HG03432 (cell line): ENCODE data around the gene L3MBTL1.

ENCODE experiments used
- ATAC-seq: cut with Tn5 transposase; IDR thresholded peaks from one replicate; pipeline ENCODE4 v1.9.1; 2021; ENCODE audit warnings: mild to moderate bottlenecking, moderate library complexity; ENCODE audit not compliant: unreplicated experiment

The L3MBTL1 gene

DNA sequence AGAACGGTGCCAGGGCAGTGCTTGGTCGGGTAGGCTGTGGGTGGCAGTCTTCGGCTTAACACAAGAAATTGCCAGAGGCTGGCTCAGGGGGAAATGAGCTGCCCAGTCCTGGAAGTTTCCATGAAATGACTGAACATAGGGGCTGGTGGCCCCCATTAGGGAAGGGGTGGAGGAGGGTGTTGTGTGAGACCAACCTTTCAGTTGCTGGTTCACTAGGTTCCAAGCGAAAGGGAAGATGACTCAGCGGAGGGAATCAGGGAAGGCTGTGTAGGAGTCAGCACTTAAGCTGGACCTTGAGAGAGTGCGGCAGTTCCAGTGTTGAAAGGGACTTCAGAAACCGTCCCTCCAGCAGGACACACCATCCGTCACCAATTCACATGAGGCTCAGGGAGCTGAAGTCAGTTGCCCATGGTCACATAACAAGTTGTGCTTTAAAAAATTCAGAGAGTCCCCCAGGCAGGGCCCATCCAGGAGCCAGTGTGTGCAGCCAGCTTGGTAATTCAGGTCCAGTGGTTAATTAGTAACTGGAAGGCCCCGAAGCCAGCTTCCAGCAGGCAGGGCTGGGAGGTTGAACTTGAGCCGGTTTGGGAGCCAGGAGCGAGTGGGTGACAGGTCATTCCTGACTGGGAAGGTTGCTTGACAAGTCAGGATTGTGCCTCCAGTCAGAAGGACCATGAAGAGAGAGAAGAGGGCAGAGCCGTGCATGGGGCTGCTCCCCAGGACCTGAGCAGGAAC is 51.1 kb downstream of the L3MBTL1 start, which contains the start of gene SGK2:
SGK2 (plus strand) TSS at position 616 of the 735 bp plus-strand sequence. CDS start 7,469 bp downstream, outside the sequence.
- ATAC-seq = no peak

DNA sequence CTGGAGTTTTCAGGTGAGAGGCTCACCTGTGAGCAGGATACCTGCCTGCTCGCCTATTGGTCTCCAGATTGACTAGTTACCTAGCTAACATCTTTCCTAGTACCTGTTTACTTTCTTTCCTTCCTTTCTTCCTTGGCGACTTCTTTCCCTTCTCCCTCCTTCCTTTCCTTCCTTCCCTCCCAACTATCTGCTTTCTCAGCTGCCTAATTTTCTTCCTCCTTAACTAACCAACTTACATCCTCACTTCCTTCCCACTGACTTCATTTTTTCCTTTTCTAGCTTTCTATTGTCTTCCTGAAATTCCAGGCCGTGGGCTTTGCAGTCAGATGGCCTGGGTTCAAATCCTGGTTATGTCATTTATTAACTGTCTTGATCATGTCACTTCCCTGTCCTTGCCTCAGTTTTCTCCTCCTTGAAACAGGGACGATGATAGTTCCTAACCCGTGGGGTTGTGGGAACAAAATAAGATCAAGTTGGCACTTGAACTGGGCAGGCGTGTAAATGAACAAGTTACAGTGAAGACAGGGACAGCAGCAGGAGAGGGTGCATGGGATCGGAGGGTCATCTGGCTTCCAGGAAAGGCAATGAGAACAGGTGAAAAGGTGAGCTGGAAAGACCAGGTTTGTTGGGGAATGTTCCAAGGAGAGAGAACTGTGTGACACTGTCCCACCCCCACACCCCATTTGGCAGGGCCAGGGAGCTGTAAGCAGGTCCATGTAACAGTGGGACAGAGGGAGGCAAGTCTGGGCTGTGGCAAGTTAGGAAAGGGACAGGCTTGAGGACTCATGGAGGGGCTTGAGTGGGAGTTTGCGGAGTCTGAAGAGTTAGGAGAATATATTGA is 51.9 kb downstream of the L3MBTL1 start:
- no peak for ATAC-seq

DNA sequence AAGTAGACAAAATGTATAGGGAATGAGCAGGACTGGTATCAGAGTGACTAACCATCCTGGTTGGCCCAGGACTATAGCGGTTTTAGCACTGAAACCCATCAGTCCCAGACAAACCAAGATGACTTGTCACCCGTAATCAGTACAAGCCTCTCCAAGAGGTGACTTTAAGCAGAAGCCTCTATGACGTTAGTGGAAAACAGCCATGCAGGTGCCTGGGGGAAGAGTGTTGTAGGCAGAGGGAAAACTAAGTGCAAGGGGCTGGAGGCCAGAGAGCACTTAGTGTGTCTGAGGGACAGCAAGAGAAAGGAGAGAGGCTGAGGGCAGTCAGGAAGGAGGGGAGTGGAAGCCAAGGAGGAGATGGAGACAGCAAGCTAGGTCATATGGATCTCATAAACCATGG is 53.5 kb downstream of the L3MBTL1 start:
- ATAC-seq = no peak

DNA sequence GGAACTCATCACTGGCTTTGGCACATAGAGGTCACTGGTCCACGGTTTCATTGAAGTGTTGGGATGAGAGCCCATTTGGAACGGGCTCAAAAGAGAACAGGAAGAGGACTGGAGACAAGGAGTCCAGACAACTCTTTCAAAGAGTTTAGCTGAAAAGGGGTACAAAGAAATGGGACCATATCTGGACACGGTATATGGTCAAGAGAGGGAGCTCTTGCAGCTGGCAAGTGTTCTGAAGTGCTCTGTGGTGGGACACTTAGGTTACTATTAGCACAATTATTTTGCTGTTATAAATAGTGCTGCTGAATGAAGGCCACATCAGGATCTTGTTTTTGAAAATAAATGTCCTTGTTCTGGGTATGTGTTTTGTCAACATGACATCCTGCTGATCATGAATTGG is 55.9 kb downstream of the L3MBTL1 start:
- ATAC-seq = no peak

DNA sequence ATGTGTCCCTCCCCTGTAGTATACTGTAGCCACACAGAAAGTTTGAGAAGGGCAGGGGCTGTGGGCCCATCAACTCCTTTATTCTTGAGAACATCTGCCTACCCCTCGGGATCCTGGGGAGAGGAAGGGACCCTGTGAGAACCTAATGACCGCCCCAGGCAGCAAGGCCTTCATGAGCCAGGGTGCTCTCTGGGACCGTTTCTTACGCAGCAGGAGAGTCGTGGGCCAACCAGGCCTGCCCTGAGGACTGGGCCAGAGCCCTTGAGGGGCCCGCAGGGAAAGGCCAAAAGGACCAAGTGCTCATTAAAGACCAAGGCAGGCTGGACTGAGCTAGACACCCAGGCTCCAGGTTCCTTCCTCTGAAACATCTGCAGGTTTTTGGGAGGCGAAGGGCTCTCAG is 56.5 kb downstream of the L3MBTL1 start:
- ATAC-seq = no peak

DNA sequence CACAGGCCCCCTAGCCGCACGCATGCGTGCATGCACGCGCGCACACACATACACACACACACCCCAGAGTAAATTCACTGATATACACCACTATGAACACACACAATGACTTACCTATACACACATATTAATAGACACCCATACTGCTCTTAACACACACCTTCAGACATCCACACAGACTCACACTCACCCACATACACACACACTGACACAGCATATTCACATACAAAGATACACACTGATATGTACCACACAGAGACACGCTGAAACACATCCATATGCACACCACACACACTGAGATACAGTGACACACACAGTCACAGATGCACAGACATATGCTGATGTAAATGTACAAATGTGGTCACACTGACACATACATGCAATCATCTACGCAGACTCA is 57.0 kb downstream of the L3MBTL1 start:
- no peak for ATAC-seq

DNA sequence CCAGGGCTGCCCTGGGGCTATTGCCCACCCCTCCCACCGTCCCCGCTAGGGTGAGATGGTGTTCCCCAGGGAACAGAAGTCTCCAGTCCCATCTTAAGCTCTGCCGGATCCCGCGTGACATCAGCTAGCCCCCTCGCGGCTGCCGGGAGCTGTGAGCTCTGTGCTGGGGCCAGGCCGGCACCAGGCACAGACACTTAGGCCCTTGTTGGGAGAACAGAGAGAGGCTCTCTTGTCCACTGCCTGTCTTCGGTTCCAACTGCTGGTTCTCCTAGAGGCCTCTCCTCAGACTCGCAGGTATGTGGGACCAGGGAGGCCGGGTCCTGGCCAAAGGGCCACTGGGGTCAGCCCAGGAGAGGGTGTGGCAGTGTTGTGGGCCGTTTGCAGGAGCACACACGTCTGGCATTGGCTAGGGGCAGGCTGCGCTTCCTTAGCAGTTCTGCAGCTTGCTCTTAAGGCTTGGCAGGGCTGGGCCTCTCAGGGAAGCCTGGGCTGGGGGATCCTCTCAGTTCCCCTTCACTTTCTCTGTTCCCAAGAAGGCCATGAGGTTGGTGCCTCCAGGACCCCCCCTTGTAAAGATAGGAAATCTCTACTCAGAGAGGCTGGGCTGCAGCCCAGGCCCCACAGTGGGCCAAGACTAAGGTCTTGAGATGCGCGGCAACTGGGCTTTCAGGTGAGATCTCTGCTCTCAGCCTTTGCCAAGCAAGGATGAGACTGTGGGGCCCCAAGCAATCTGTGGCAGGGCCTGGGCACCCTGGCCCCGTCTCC is 57.7 kb downstream of the L3MBTL1 start:
- ATAC-seq = no peak

DNA sequence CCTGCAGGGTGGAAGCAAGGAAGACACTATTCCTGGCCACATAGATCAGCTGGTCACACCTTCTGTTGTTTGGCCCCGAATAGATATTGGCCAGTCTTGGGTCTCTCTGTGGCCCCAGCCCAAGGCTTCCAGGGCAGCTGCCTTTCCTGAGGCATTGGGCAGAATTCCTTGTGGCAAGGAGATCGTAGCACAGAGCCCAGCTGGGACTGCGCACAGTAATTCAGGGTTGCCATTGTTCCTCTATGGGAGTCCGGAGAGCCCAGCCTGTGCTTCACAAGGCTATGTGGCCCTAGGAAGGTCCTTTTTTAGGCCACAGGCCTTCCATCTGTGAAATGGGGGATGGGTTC is 58.2 kb downstream of the L3MBTL1 start:
- ATAC-seq = no peak

DNA sequence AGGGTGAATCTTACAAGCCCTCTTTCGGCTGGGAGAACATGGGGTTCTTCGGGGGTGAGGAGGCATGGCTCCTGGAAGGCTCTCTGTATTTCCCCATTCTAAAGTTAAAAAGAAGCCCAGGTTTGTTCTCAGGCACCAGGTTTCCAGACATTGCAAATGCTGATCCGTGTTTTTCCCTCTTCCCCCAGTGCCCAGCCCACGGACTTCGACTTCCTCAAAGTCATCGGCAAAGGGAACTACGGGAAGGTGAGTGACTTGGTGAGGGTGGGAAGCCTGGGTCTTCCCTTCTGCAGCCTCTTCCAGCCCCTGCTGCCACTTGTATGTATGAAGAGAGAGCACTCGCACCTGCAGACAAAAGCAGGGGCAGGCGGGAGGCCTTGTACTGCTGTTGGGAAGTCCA is 60.0 kb downstream of the L3MBTL1 start:
- ATAC-seq = no peak

DNA sequence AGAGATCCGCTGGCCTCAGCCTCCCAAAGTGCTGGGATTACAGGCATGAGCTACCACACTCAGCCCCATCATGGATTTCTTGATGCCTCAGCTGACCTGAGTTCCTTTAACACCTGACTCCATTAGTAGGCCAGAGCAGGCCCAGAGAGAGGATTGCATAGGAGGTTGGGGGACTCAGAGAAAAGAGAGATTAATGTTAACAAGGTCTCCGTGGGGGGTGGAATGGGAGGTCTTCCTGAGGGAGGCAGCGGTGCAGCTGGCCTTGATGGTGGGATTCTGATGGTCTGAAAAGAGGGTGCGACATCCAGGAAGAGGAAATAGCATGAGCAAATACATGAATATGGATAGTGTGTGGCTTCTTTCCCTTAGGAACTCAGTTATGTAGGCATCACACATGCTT is 61.2 kb downstream of the L3MBTL1 start:
- ATAC-seq = no peak

DNA sequence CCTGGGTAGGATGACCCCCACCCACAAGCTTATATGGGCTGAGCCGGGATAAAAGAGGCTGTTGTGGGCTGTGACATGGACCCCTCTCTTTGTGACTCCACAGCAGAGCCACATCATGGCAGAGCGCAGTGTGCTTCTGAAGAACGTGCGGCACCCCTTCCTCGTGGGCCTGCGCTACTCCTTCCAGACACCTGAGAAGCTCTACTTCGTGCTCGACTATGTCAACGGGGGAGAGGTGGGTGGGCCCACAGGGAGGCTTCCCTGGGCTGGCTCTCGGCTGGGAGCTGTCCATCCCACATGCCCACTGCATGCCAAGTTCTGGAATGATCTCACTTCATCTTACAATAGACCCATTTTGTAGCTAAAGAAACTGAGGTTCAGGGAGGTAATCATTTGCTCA is 61.8 kb downstream of the L3MBTL1 start:
- no peak for ATAC-seq

DNA sequence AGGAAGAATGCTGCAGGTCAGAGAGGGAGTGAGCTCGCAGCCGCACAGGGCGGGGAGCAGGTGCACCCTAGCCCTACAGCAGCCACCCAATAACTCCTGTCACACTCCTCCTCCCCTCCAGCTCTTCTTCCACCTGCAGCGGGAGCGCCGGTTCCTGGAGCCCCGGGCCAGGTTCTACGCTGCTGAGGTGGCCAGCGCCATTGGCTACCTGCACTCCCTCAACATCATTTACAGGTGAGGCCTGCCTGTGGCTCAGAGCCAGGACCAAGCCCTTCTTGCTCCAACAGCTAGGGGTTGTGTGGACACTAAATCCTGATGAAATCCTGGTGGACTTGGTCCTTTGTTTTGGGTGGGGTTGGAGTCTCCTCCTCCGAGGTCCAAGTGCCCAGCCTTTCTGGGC is 63.0 kb downstream of the L3MBTL1 start:
- no peak for ATAC-seq

DNA sequence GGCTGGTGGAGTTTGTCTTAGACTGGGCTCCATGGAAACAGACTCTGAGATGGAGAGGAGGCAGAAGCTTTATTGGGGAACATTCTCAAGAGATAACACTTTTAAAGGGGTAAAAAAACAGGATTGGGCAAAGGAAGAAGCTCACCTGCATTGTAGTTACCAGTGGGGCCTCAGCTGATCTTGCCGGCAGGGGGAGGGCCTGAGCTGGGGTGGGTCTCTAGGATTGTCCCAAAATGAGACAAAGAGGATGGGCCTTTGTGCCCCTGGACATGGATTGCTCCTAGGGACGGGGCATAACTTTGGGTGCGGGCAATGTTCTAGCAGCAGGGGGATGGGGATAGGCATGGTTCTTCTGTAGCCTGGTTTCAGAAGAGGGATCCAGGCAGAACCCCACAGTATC is 63.8 kb downstream of the L3MBTL1 start:
- ATAC-seq = no peak

DNA sequence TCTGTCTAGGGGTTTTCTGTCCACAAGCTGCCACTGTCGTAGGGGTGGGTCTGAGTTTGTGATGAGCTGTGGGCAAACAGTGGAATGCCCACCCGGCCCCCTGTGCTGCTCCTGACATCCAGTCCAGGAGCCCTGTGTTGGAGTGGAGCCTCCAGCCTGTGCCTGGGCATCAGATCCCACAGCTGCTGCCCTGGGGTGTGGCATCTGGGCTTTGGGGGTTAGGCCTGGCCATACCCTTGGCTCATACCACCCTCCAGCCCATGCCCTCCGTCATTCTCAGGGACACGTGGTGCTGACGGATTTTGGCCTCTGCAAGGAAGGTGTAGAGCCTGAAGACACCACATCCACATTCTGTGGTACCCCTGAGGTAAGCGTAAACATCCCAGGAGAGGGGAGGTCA is 64.3 kb downstream of the L3MBTL1 start:
- no peak for ATAC-seq

DNA sequence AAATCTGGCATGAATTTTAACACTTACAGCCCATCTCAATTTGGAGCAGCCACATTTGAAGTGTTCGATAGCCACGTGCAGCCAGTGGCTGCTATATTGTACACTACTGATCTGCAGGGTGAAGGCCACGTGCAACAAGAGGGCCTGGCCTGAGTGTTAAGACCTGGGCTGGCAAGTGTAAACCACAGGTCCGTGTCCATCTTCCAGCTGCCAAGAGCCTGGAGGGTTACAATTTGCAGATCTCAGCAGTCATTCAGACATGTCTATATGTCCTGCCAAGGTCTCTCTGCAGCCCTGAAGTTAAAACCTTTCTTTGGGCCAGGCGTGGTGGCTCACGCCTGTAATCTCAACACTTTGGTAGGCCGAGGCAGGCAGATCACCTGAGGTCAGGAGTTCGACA is 65.4 kb downstream of the L3MBTL1 start:
- ATAC-seq = no peak

DNA sequence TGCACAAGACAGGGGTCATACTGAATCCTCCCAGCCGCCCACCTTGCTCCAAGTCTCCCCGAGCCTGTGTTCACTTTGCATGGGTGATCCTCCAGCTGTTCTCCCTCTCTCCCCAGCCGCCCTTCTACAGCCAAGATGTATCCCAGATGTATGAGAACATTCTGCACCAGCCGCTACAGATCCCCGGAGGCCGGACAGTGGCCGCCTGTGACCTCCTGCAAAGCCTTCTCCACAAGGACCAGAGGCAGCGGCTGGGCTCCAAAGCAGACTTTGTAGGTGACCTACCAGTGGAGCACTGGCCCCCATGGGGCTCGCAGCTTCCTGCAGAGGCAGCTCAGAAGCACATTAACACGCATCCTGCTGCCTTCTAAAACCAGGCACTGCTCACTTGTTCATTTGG is 68.6 kb downstream of the L3MBTL1 start:
- no peak for ATAC-seq

DNA sequence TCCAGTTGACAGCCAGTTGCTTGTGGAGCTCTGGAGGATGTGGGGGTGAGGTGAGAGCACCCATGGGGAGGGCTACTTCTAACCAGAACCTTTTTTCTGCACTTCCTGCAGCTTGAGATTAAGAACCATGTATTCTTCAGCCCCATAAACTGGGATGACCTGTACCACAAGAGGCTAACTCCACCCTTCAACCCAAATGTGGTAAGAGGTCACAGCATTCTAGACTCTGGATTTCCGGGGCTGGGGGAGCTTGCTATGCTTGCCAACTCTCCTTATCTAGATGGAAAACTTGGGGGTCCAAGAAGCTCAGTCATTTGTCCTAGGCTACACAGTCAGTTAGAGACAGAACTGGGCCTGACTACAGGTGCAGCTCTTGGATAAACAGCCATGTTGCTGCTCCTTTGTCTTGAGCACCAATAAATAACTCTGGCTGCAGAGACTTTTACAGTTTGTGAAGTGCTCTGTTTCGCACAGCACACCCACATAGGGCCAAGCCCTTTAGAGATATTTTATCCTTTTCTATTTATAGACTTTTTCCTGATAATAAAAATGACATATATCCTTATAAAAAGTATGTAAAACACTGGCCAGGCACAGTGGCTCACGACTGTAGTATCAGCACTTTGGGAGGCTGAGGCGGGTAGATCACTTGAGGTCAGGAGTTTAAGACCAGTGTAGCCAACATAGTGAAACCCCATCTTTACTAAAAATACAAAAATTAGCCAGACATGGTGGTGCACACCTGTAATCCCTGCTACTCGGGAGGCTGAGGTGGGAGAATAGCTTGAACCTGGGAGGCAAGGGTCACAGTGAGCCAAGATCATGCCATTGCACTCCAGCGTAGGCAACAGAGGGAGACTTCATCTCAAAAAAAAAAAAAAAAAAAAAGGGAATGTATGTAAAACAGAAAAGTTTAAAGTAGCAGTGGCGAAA is 72.6 kb downstream of the L3MBTL1 start:
- no peak for ATAC-seq

DNA sequence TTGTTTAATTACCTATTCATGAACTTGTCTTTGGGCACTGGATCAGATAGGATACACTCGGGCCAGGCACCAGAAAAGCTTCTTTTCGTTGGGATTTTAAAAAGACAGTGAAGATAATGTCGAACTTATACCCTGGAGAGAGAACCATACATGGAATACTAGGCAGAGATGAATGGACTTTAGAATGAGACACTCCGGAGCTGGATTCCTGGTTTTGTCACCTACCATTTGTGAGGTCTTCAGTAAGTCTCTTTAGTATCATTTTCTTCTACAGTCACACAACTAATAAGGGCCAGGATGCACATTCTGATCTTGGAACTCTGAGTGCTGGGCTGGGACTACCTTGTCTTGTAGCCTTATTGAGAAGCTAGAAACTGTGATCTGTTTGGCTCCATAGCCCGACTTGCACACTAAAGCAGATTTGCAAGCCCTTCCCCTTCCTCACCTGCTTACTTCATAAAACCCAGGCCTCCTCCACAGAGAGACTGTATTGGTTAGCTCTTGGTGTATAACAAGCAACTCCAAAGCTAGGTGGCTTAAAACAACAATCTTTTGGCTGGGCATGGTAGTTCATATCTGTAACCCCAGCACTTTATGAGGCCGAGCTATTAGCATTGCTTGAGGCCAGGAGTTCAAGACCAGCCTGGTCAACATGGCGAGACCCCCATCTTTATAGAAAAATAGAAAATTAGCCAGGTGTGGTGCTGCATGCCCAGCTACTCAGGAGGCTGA is 75.8 kb downstream of the L3MBTL1 start:
- no peak for ATAC-seq

DNA sequence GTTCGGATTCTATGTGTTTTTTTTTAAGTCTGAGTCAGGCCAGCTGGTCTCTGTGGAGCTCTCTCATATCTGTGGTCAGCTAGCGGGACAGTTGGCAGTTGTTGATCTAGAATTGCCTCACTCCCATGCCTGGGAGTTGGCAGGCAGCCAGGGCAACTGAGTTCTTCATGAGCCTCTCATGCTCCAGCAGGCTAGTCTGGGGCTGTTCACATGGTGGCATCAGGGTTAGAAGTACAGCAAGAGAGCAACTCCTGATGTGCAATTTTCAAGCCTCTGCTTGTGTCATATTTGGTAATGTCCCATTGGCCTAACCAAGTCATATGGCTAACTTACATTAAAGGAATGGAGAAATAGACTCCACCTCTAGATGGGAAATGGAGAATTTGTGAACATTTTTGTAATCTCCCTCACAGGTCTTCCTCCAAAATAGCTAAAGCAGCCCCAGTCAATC is 76.5 kb downstream of the L3MBTL1 start:
- no peak for ATAC-seq
